K562 (cell line): ENCODE measurements around the gene VAC14. TPM values are rescaled to one million over a fixed set of nuclear protein-coding genes. Genes with fewer than 3 reads are reported as not detected.

ENCODE experiments used
- CBFA2T2 ChIP-seq: fragments of 450-650 bp; conservative IDR thresholded peaks from 2 replicates; pipeline ENCODE4 v1.6.1; 2017; ENCODE audit warnings: mild to moderate bottlenecking
- CREB1 ChIP-seq, 2 experiments: sonication (generic) in 1 of 2; formaldehyde crosslinking in 1 of 2; IDR thresholded peaks; 2 replicates each; pipeline versions ENCODE4 v1.6.1 to v1.8.0; 2012 to 2022; ENCODE audit warnings: inconsistent platforms in 1 of 2, mild to moderate bottlenecking in 1 of 2, missing genetic modification reagents in 1 of 2, moderate library complexity in 1 of 2
- ETS1 ChIP-seq: conservative IDR thresholded peaks from 2 replicates; pipeline ENCODE4 v1.6.1; 2011; ENCODE audit warnings: low read depth, mild to moderate bottlenecking, low read length; ENCODE audit not compliant: control insufficient read depth
- ETV5 ChIP-seq: sonication (generic); formaldehyde crosslinking; IDR thresholded peaks from 2 replicates; pipeline ENCODE4 v1.4.0; 2020; ENCODE audit warnings: low read depth, mild to moderate bottlenecking, missing genetic modification reagents
- NR2C1 ChIP-seq, 2 experiments: fragments of 450-650 bp; IDR thresholded peaks; 2 replicates each; pipeline ENCODE4 v1.6.1; 2017; ENCODE audit warnings: mild to moderate bottlenecking in 2 of 2, antibody characterized with exemption in 1 of 2, inconsistent platforms in 1 of 2, missing compliant biosample characterization in 1 of 2, missing genetic modification characterization in 1 of 2
- PRPF4 ChIP-seq: fragments of 200-400 bp; formaldehyde crosslinking; IDR thresholded peaks from one replicate; pipeline ENCODE4 v1.6.1; 2017; ENCODE audit warnings: low read length, low read depth, mild to moderate bottlenecking; ENCODE audit not compliant: insufficient read depth, poor library complexity, severe bottlenecking
- SMAD3 ChIP-seq: fragments of 450-650 bp; formaldehyde crosslinking; conservative IDR thresholded peaks from 2 replicates; pipeline ENCODE4 v1.4.0; 2020; ENCODE audit warnings: mild to moderate bottlenecking
- STAG1 ChIP-seq: sonication (generic); formaldehyde crosslinking; IDR thresholded peaks from 2 replicates; pipeline ENCODE4 v1.5.0; 2020; ENCODE audit warnings: missing genetic modification reagents, borderline replicate concordance
- TAF7 ChIP-seq: fragments of 450-650 bp; IDR thresholded peaks from 2 replicates; pipeline ENCODE4 v1.6.1; 2016; ENCODE audit warnings: missing genetic modification characterization, missing compliant biosample characterization
- WHSC1 ChIP-seq: IDR thresholded peaks from one replicate; pipeline ENCODE4 v1.6.1; 2012; ENCODE audit warnings: low read length, control low read depth, inconsistent platforms
- ZBTB5 ChIP-seq: fragments of 450-650 bp; IDR thresholded peaks from 2 replicates; pipeline ENCODE4 v1.6.1; 2017; ENCODE audit warnings: antibody characterized with exemption
- ZNF316 ChIP-seq: fragments of 450-650 bp; IDR thresholded peaks from 2 replicates; pipeline ENCODE4 v1.6.1; 2016
- ZNF778 ChIP-seq: fragments of 450-650 bp; formaldehyde crosslinking; IDR thresholded peaks from 2 replicates; pipeline ENCODE4 v1.4.0; 2020; ENCODE audit warnings: mild to moderate bottlenecking, moderate library complexity
- polyA plus RNA-seq, 8 experiments: library from polyadenylated mRNA; depleted of rRNA in 4 of 8; stranded (reverse) in 5 of 8; unstranded in 3 of 8; fragments of >200 nt; fragmentation: Nextera tagmentation in 2 of 8; fragmentation: Illumina TruSeq in 1 of 8; extraction: Ambion mirVana in 2 of 8; extraction: Trizol in 1 of 8; gene quantifications; 2 replicates each; pipeline versions ENCODE4 v1.2.1 to v1.2.3, GENCODE V29; 2011 to 2014; ENCODE audit warnings: inconsistent platforms in 1 of 8, missing spikeins in 1 of 8
- total RNA-seq, 7 experiments: library from RNA; depleted of rRNA in 6 of 7; stranded (reverse); fragments of >200 nt in 6 of 7; fragmentation: Illumina TruSeq in 2 of 7; extraction: Trizol in 2 of 7; gene quantifications; 2 replicates each; pipeline versions ENCODE4 v1.2.1 to v1.2.3, GENCODE V29; 2011 to 2021; ENCODE audit warnings: low replicate concordance in 1 of 7
- TF ChIP-seq, protein P1 (sequence below): fragments of 450-650 bp; formaldehyde crosslinking; IDR thresholded peaks from 2 replicates; pipeline ENCODE4 v1.4.0; 2020; ENCODE audit warnings: mild to moderate bottlenecking, moderate library complexity
- TF ChIP-seq, protein P2 (sequence below): sonication (generic); formaldehyde crosslinking; IDR thresholded peaks from 2 replicates; pipeline ENCODE4 v1.8.0; 2022; ENCODE audit warnings: mild to moderate bottlenecking, missing genetic modification reagents
- TF ChIP-seq, protein P3 (sequence below): sonication (generic); formaldehyde crosslinking; IDR thresholded peaks from 2 replicates; pipeline ENCODE4 v1.9.0; 2022; ENCODE audit warnings: mild to moderate bottlenecking, missing genetic modification reagents
- TF ChIP-seq, protein P4 (sequence below): fragments of 450-650 bp; IDR thresholded peaks from 2 replicates; pipeline ENCODE4 v1.6.1; 2014; ENCODE audit warnings: low read depth, mild to moderate bottlenecking, moderate library complexity, borderline replicate concordance
- TF ChIP-seq, protein P5 (sequence below): fragments of 250-450 bp; sonication (Bioruptor Pico); IDR thresholded peaks from 2 replicates; pipeline ENCODE4 v1.9.0; 2021; ENCODE audit warnings: mild to moderate bottlenecking

Gene VAC14
- total and polyA plus RNA-seq, 9 of the 15 experiments (the other 6 are each of a cell fraction or from before 2014, with no cell fraction given): 1.3 to 41.6 (median 26.6) TPM

GRCh38 chr16:70746708-70747424 is 54.1 kb downstream of the VAC14 start (continued):
- TF ChIP-seq NR2C1 (IDR thresholded peaks at IDR 0.05): no peak
- TF ChIP-seq NR2C1 (tag; IDR thresholded peaks at IDR 0.05): 0 out of 2 replicates have a peak, but pooled peaks have one; percentile 13
- no peak for TF ChIP-seq SMAD3 (CRISPR knock-in tag)
- peak; percentile 88 for TF ChIP-seq ZNF316
- TF ChIP-seq, protein P1, sequence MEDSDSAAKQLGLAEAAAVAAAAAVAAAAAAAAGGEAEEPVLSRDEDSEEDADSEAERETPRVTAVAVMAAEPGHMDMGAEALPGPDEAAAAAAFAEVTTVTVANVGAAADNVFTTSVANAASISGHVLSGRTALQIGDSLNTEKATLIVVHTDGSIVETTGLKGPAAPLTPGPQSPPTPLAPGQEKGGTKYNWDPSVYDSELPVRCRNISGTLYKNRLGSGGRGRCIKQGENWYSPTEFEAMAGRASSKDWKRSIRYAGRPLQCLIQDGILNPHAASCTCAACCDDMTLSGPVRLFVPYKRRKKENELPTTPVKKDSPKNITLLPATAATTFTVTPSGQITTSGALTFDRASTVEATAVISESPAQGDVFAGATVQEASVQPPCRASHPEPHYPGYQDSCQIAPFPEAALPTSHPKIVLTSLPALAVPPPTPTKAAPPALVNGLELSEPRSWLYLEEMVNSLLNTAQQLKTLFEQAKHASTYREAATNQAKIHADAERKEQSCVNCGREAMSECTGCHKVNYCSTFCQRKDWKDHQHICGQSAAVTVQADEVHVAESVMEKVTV (CRISPR knock-in tag): no peak
- TF ChIP-seq, protein P2, sequence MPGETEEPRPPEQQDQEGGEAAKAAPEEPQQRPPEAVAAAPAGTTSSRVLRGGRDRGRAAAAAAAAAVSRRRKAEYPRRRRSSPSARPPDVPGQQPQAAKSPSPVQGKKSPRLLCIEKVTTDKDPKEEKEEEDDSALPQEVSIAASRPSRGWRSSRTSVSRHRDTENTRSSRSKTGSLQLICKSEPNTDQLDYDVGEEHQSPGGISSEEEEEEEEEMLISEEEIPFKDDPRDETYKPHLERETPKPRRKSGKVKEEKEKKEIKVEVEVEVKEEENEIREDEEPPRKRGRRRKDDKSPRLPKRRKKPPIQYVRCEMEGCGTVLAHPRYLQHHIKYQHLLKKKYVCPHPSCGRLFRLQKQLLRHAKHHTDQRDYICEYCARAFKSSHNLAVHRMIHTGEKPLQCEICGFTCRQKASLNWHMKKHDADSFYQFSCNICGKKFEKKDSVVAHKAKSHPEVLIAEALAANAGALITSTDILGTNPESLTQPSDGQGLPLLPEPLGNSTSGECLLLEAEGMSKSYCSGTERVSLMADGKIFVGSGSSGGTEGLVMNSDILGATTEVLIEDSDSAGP (CRISPR knock-in tag): no peak
- TF ChIP-seq PRPF4: no peak
- TF ChIP-seq, protein P3, sequence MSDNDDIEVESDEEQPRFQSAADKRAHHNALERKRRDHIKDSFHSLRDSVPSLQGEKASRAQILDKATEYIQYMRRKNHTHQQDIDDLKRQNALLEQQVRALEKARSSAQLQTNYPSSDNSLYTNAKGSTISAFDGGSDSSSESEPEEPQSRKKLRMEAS: no peak
- no peak for TF ChIP-seq STAG1 (CRISPR knock-in tag)
- TF ChIP-seq ZNF778 (CRISPR knock-in tag): no peak
- TF ChIP-seq TAF7 (tag): no peak
- no peak for TF ChIP-seq ETS1
- no peak for TF ChIP-seq CBFA2T2
- TF ChIP-seq ETV5 (CRISPR knock-in tag): no peak; the same call in 1 of the 2 replicates
- TF ChIP-seq, protein P4, sequence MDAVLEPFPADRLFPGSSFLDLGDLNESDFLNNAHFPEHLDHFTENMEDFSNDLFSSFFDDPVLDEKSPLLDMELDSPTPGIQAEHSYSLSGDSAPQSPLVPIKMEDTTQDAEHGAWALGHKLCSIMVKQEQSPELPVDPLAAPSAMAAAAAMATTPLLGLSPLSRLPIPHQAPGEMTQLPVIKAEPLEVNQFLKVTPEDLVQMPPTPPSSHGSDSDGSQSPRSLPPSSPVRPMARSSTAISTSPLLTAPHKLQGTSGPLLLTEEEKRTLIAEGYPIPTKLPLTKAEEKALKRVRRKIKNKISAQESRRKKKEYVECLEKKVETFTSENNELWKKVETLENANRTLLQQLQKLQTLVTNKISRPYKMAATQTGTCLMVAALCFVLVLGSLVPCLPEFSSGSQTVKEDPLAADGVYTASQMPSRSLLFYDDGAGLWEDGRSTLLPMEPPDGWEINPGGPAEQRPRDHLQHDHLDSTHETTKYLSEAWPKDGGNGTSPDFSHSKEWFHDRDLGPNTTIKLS: 0 out of 2 replicates have a peak, but pooled peaks have one; percentile 23
- TF ChIP-seq ZBTB5: no peak
- no peak for TF ChIP-seq WHSC1
- TF ChIP-seq, protein P5, sequence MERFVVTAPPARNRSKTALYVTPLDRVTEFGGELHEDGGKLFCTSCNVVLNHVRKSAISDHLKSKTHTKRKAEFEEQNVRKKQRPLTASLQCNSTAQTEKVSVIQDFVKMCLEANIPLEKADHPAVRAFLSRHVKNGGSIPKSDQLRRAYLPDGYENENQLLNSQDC (CRISPR knock-in tag): no peak
- TF ChIP-seq CREB1 (IDR thresholded peaks at IDR 0.05): no peak
- TF ChIP-seq CREB1 (CRISPR knock-in tag; IDR thresholded peaks at IDR 0.05): no peak
